Endothelial cell of umbilical vein (primary cell): ENCODE measurements around the gene FSTL4. TPM values are rescaled to one million over a fixed set of nuclear protein-coding genes. Genes with fewer than 3 reads are reported as not detected.

Experiments
- BruUV-seq: library from RNA; stranded (reverse); fragments of 400-500 nt; replicated peaks from 2 replicates; lab custom pipeline; 2021; lab: Mats Ljungman, UMichigan
- CTCF ChIA-PET: fragments of 300-600, 350-600 bp; sonication (Branson Sonifier 250); formaldehyde crosslinking; loops from one replicate; lab custom pipeline; 2021; ENCODE audit warnings: antibody characterized with exemption, inconsistent platforms; lab: Charles Lee
- POLR2A ChIA-PET: fragments of 300-600, 350-600 bp; sonication (Branson Sonifier 250); formaldehyde crosslinking; loops from one replicate; lab custom pipeline; 2021; ENCODE audit warnings: antibody characterized with exemption, inconsistent platforms; lab: Charles Lee
- DNase-seq: peaks from one replicate; pipeline ENCODE4 v3.0.0-alpha.2; 2011; ENCODE audit warnings: low read depth, low spot score
- FAIRE-seq: peaks from 2 replicates; lab custom pipeline; 2011; peaks lifted over from hg19 to GRCh38; lab: Jason Lieb, UNC
- H2AFZ ChIP-seq: 2 replicates; pipeline ENCODE4 v1.6.0; 2012; ENCODE audit warnings: low read depth, low read length, control low read depth, inconsistent platforms
- H3K27ac ChIP-seq: 2 replicates; pipeline ENCODE4 v1.5.1; 2011; ENCODE audit warnings: low read depth, mild to moderate bottlenecking, control low read depth, low read length, moderate library complexity; ENCODE audit not compliant: insufficient read depth
- H3K27me3 ChIP-seq, 2 experiments: 2 replicates each; pipeline versions ENCODE4 v1.6.0 to v1.6.1; 2011; ENCODE audit warnings: low read length in 2 of 2, mixed read lengths in 1 of 2; ENCODE audit not compliant: control insufficient read depth in 2 of 2, insufficient read depth in 2 of 2
- H3K36me3 ChIP-seq, 2 experiments: 2 replicates in 1 of 2; 3 replicates in 1 of 2; pipeline ENCODE4 v1.5.1; 2011; ENCODE audit warnings: low read length in 2 of 2, mild to moderate bottlenecking in 1 of 2, moderate library complexity in 1 of 2; ENCODE audit not compliant: control insufficient read depth in 2 of 2, insufficient read depth in 2 of 2; ENCODE audit errors: extremely low read depth in 1 of 2
- H3K4me1 ChIP-seq: 3 replicates; pipeline ENCODE4 v1.5.1; 2011; ENCODE audit warnings: mild to moderate bottlenecking, low read length; ENCODE audit not compliant: control insufficient read depth, insufficient read depth; ENCODE audit errors: extremely low read depth
- H3K4me2 ChIP-seq: 2 replicates; pipeline ENCODE4 v1.6.1; 2011; ENCODE audit warnings: low read length, control low read depth, mixed read lengths; ENCODE audit not compliant: insufficient read depth
- H3K4me3 ChIP-seq, 3 experiments: fragments of 200-600 bp in 1 of 3; sonication (generic), shearing (Covaris generic) in 1 of 3; replicated peaks in 1 of 3; 2 replicates each; pipeline ENCODE4 v1.5.1; 2011 to 2016; ENCODE audit warnings: control low read depth in 3 of 3, low read length in 3 of 3, mild to moderate bottlenecking in 2 of 3, inconsistent platforms in 1 of 3, low read depth in 1 of 3, moderate library complexity in 1 of 3; ENCODE audit not compliant: insufficient read depth in 1 of 3
- H3K79me2 ChIP-seq: 2 replicates; pipeline ENCODE4 v1.6.0; 2012; ENCODE audit warnings: low read length, inconsistent platforms; ENCODE audit not compliant: control insufficient read depth, insufficient read depth
- H3K9ac ChIP-seq: replicated peaks from 2 replicates; pipeline ENCODE3; 2011; ENCODE audit warnings: low read length, control low read depth; ENCODE audit not compliant: insufficient read depth; ENCODE audit errors: extremely low read depth
- H3K9me1 ChIP-seq: replicated peaks from 3 replicates; pipeline ENCODE4 v1.6.0; 2011; ENCODE audit warnings: mild to moderate bottlenecking, low read length; ENCODE audit not compliant: control insufficient read depth, insufficient read depth; ENCODE audit errors: extremely low read depth
- H3K9me3 ChIP-seq: replicated peaks from 2 replicates; pipeline ENCODE4 v1.5.1; 2012; ENCODE audit warnings: low read length, inconsistent platforms; ENCODE audit not compliant: control insufficient read depth, insufficient read depth
- H4K20me1 ChIP-seq: replicated peaks from 2 replicates; pipeline ENCODE3; 2011; ENCODE audit warnings: mild to moderate bottlenecking, low read length; ENCODE audit not compliant: control insufficient read depth, insufficient read depth; ENCODE audit errors: extremely low read depth
- CTCF ChIP-seq, 2 donors: IDR thresholded peaks; 1 replicate in 1 of 2; 2 replicates in 1 of 2; pipeline ENCODE4 v1.5.1; 2011; ENCODE audit warnings: low read length in 2 of 2, mild to moderate bottlenecking in 2 of 2, moderate library complexity in 2 of 2, control low read depth in 1 of 2, inconsistent platforms in 1 of 2, low read depth in 1 of 2; ENCODE audit not compliant: insufficient read depth in 1 of 2; ENCODE audit errors: extremely low read depth in 1 of 2
- EZH2 ChIP-seq: IDR thresholded peaks from 2 replicates; pipeline ENCODE4 v1.6.1; 2012; ENCODE audit warnings: borderline replicate concordance, low read depth, mild to moderate bottlenecking, moderate library complexity, low read length, inconsistent platforms; ENCODE audit not compliant: severe bottlenecking
- FOS ChIP-seq: IDR thresholded peaks from 2 replicates; pipeline ENCODE4 v1.6.1; 2011; ENCODE audit warnings: mild to moderate bottlenecking, low read length, moderate library complexity, borderline replicate concordance; ENCODE audit not compliant: insufficient read depth
- GATA2 ChIP-seq: IDR thresholded peaks from 2 replicates; pipeline ENCODE4 v1.7.0; 2011; ENCODE audit warnings: low read depth, mild to moderate bottlenecking, moderate library complexity, mixed read lengths, low read length; ENCODE audit not compliant: insufficient read length, insufficient read depth
- JUN ChIP-seq: IDR thresholded peaks from 2 replicates; pipeline ENCODE4 v1.6.1; 2011; ENCODE audit warnings: borderline replicate concordance, low read depth; ENCODE audit not compliant: insufficient read length, insufficient read depth
- MAX ChIP-seq: IDR thresholded peaks from 2 replicates; pipeline ENCODE4 v1.6.1; 2011; ENCODE audit not compliant: insufficient read depth, insufficient read length
- POLR2A ChIP-seq: IDR thresholded peaks from 2 replicates; pipeline ENCODE4 v1.6.1; 2012; ENCODE audit warnings: low read depth, mild to moderate bottlenecking, control low read depth, low read length
- POLR2AphosphoS5 ChIP-seq: IDR thresholded peaks from 2 replicates; pipeline ENCODE4 v1.6.1; 2012; ENCODE audit warnings: low read depth, mild to moderate bottlenecking, control low read depth, low read length, moderate library complexity; ENCODE audit not compliant: insufficient read depth
- dilution Hi-C: fragments of 300-500 bp; cut with MboI; formaldehyde crosslinking; loops from one replicate; pipeline ENCODE4 v1.15.0; 2019; ENCODE audit warnings: low sequenced_read_pairs; ENCODE audit not compliant: extremely low pct_ligation_motif_present
- intact Hi-C: fragments of 100-400 bp; cut with micrococcal nuclease; formaldehyde crosslinking; loops from one replicate; pipeline ENCODE4 v1.10.0; 2022
- polyA plus RNA-seq, 4 experiments: library from polyadenylated mRNA; depleted of rRNA in 3 of 4; stranded (reverse) in 3 of 4; unstranded in 1 of 4; fragments of >200 nt; gene quantifications; 2 replicates each; pipeline versions ENCODE4 v1.2.1 to v1.2.3, GENCODE V29; 2011 to 2012; ENCODE audit warnings: missing spikeins in 1 of 4
- total RNA-seq: library from RNA; stranded (reverse); gene quantifications from 2 replicates; pipeline ENCODE4 v1.2.3, GENCODE V29; 2021

Gene FSTL4
- total and polyA plus RNA-seq, 2 donors (not counting 3 experiments of a cell fraction or from before 2014, with no cell fraction given), result 0.18 TPM; not detected in 1

GRCh38 chr5:133508331-133508730 lies 104.0 kb downstream of the FSTL4 start:
- POLR2A ChIA-PET, result no interaction called here
- no peak overlapping the region for H3K4me3 ChIP-seq
- no peaks in the 10 kb centered on the region for H3K27me3 ChIP-seq
- H3K9me1 ChIP-seq, result no peaks in the 10 kb centered on the region
- no peaks in the 10 kb centered on the region for H3K4me1 ChIP-seq
- FAIRE-seq, result no peak
- no peak for DNase-seq
- no peaks in the 10 kb centered on the region for H3K9me3 ChIP-seq
- intact Hi-C loops, result no loop called here
- no peak overlapping the region for H2AFZ ChIP-seq
- no TSS peak for BruUV-seq
- no peaks in the 10 kb centered on the region for H3K79me2 ChIP-seq
- H4K20me1 ChIP-seq, result no peaks in the 10 kb centered on the region
- no peak overlapping the region for H3K9ac ChIP-seq
- TF ChIP-seq EZH2 (no peak), GATA2 (no peak), CTCF (IDR thresholded peaks at IDR 0.05; ENCODE audit: extremely low read depth in 1 of 2, insufficient read depth in 1 of 2, low read depth in 1 of 2, low read length in 2 of 2) (no peak), MAX (no peak), POLR2A (no peak), POLR2AphosphoS5 (no peak), FOS (no peak), JUN (no peak)
- H3K4me2 ChIP-seq, result no peak overlapping the region
- H3K36me3 ChIP-seq, result no peaks in the 10 kb centered on the region
- H3K27ac ChIP-seq, result no peak overlapping the region
- dilution Hi-C loops, result no loop called here
- CTCF ChIA-PET, result no interaction called here
